GM19240 (cell line): ENCODE measurements around the gene ITPR3.

Source experiments
- DNase-seq: peaks from one replicate; pipeline ENCODE4 v3.0.0; 2011; ENCODE audit warnings: low spot score; ENCODE audit not compliant: insufficient read length

Gene ITPR3

DNA sequence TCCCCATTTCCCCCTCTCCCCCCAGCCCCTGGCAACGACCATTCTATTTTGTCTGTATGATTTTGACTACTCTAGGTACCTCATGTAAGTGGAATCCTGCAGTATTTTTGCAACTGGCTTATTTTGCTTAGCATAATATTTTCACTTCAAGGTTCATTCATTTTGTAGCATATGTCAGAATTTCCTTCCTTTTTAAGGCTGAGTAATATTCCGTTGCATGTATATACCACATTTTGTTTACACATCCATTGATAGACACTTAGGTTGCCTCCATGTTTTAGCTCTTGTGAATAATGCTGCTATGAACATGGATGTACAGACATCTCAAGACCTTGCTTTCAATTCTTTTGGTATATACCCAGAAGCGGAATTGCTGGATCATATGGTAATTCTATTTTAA lies 91.8 kb downstream of the ITPR3 start:
- DNase-seq, result no peak

DNA sequence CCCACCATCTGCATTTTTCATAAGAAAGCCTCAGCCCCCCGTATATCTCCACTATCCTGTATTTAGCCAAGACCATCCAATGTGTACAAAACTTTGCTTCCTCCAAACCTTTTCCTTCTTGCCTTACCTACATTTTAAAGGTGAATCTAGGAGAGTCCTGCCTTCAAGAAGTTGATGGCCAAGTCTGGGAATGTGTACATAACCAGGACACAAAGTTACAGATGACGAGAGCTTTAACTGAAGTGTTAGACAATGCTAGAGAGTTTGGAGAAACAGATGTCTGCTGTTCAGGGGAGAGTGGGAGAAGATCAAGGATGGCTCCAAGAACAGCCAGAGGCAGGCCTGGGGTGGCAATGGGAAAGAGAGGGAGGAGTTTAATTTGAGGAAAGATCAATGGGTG lies 92.7 kb downstream of the ITPR3 start:
- DNase-seq, result no peak

DNA sequence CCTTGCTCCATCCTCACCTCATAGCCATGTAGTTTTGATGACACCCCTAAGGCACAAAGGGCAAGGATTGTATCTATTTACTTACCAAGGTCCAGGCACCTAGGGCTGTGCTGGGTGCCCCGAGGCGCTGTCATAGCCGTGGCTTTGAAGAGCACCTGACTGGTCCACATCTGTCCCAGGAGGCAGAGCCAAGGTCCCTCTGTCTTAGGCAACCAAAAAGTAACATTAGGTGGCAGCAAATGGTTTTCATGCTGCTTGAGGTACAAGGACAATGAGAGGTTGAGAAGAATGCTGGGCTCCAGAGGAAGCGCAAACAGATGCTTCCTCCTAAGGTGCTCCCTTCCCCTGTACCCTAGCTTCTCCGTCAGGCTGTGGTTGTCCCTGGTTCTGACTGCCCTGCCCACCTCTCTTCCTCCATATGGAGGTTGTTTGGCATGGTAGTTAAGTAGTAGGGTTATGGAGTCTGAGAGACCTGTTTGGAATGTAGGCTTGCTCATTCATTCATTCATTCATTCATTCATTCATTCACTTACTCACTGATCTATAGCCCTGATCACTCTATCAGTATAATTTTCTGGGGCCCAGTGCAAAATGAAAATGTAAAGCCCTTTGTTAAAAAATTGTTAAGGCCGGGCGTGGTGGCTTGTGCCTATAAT lies 93.4 kb downstream of the ITPR3 start:
- DNase-seq, result no peak

DNA sequence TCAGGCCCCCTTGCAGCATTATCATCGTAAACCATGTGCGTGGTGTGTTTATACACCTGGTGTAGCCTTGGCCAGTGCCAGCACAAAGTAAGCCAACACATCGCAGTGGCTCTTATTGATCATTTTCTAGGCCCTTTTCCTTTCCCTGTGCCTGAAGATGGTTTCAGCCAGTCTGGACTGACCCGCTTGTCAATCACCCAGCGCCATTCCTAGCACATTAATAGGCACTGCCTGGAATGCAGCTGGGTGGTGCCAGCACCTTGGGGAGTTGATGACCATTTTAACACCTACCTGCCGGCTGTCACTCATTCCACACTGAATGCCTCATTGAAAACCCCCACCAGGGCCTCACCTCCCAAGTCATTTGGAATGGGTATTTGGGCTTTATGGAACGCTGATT lies 95.3 kb downstream of the ITPR3 start:
- no peak for DNase-seq

DNA sequence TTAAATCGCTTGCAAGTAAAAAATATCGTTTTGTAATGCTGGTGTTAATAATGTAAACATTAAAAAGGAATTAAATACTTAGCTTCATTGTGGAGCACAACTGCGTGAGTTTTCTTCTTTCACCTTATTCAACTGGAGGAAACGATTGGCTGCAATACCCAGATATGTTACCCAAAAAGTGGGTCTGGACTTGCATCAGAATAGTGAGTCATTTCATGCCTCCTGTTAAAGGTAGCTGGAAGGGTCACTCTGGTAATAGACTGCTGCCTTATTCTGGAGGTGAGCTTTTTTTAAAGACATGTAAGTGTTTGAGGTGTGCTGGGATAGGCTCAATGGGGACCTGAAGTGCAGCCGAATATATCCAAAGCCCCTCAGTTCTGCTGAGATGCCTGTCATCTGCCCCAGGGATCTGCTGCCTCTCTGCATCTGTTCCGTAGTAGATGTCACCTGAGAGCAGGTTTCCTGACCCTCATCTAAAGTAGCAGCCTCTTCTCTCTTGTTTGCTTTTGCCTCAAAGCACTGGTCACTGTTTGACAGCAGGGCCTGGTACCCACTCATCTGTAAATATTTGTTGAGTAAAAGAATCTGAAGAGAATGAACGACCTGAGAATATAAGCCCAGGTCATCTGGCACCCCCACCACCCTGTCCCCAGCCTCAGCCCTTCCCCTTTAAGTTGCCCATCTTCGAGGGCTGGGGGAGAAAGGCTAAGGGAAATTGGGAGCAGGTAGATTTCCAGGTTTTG lies 95.9 kb downstream of the ITPR3 start:
- DNase-seq, result no peak

DNA sequence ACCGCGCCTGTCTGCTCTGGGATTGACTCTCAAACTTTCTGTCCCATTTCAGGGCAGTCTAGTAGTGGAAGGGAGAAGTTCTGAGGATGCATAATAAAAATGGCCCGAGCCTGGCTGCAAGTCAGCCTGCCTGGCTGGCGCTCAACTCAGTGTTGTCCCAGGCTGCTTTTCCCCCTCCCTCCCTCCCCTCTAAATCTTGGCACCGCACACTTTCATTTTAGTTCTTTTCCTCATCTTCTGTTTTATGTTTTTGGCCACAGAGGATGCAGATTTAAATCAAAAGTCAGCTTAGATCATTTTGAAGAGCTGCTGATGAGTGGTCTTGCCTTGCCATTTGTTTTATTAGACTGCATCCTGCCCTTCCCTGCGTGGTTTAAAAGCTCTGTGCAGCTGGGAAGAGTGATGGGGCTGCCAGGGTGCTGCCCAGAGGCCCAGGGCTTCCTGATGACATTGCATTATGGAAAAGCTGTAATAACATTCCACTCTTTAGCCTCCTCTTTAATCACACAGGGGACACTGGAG lies 96.9 kb downstream of the ITPR3 start:
- DNase-seq, result no peak

DNA sequence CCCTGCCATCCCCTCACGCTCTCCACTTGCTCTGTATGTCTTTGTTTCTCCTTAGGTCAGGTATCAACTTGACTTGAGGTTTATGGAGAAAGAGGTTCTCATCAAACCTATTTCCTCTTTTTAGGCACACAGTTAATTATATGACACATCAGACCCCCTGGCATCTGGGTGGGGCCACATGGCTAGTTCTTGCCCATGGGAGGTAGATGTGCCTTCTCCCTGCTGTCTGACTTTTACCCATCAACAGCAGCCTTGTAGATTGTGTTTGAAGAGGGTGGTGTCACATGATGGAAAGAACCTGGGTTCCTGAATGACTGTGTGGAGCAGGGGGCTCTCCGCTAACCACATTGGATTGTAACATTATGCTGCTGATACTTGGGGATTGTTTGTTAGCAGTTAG lies 97.6 kb downstream of the ITPR3 start:
- no peak for DNase-seq

DNA sequence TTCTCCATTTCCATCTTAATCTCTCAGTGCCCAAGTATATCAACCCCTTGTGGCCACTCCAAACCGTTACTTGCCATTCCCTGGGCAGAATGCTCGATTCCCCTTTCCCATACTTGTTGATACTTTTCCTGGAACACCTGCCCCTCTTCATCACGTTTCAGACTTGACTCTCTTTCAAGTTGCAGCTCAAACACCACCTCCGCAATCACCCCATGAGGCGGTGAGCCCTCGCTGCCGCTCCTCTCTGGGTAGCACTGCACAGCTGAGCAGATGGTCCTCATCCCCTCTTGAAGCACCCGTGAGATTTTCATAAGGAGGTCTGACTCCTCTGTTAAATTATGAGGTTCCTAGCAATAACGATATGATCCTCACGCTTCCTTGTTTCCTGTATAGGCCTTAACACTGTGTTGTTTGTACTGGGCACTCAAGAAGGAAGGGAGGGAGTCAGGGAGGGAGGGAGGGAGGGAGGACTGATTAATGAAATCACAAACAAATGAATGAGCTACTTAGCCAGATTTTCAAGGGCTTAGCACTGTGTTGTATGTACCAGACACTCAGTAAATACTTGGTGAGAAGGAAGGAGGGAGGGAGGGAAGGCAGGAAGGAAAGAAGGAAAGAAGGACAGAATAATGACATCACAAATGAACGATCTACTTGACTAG lies 98.3 kb downstream of the ITPR3 start:
- DNase-seq, result no peak

DNA sequence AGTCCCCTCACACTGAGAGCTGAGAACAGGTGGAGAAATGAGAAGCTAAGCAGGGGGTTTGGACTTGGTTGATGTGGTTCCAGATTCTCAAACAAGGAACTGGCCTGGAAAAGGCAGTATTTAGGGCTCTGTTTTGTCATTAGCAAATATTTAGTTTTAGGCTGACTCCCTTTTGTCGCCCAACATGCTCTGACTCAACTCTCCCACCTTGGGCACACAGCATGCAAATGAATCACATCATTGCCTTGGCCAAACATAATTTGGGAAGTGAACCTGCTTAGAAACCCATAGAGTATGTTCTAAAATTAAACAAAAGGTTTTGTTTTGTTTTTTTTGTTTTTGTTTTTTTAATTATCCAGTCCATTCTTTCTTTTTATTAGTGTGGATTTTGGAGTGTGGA lies 99.9 kb downstream of the ITPR3 start:
- DNase-seq, result no peak

DNA sequence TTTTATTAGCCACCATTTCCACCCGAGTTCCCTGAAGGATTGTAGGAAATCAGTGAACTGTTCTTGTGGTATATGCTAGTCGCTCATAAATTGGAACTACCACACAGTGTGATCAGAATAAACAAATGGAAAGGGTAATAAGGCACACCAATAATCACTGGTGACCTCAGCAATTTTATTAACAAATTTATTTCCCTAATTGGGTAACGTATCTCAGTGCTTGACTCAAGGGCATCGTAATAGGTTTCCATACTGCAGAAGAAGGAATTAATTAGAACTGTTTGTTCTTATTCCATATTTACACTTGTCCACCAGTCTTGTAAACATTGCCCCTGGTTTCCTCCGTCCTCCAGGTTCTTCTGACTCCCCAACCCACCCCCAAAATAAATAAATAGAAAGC lies 100.4 kb downstream of the ITPR3 start:
- DNase-seq, result no peak

DNA sequence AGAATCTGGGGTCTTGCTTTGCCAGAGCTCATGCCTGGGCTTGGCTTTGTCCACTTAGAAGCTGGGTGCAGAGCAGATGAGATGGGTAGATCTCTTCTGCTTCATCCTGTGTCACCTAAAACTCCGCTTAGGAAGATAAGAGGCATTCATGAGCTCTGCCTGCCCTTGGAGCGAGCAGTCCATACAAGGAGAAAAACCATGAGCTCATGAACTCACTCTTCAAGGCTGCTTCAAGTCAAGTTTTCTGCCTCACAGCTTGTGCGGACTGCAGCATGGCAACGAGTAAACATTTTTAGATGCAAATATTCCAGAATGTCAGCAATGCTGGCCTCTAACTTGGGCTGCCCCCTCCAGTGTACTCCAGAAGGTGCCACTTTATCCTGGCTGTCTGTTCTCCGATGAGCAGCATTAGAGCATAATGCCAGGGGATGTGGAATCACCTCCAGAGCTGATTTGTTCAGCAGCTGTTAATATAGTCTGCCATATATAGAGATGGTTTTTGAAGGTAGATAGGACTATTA lies 101.0 kb downstream of the ITPR3 start:
- no peak for DNase-seq

DNA sequence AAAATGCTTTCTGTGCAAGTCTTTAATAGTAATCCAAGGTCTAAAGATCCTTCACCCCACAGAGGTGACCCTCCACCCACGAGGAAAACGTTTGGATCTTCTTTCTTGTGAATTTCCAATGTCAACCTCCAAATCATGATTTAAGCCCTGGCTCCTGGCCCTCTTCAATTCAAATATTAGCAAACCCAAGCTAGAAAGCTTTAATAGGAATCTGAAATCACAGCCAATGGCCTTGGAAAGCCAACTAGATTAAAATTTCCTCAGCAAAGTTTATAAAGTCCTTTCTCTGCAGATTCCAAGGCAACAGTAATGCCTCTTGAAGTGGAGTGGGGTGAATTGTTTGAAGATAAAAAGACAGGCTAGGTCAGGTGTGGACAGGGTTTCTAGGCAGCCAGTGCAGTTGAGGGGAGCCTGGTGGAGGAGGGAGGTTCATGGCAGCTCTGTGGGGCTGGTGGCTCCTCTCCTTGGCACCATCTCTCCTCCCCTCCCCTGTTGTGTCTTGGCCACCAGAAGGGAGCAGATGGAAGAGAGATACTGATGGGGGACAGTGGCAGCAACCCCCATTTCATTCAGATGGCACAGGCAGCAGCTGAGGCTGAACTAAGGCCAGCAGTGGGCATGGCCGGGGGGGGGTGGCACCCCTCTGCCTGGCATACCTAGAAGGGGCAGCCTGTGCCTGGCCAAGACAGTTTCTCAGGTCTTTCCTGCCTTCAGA lies 102.4 kb downstream of the ITPR3 start:
- no peak for DNase-seq

DNA sequence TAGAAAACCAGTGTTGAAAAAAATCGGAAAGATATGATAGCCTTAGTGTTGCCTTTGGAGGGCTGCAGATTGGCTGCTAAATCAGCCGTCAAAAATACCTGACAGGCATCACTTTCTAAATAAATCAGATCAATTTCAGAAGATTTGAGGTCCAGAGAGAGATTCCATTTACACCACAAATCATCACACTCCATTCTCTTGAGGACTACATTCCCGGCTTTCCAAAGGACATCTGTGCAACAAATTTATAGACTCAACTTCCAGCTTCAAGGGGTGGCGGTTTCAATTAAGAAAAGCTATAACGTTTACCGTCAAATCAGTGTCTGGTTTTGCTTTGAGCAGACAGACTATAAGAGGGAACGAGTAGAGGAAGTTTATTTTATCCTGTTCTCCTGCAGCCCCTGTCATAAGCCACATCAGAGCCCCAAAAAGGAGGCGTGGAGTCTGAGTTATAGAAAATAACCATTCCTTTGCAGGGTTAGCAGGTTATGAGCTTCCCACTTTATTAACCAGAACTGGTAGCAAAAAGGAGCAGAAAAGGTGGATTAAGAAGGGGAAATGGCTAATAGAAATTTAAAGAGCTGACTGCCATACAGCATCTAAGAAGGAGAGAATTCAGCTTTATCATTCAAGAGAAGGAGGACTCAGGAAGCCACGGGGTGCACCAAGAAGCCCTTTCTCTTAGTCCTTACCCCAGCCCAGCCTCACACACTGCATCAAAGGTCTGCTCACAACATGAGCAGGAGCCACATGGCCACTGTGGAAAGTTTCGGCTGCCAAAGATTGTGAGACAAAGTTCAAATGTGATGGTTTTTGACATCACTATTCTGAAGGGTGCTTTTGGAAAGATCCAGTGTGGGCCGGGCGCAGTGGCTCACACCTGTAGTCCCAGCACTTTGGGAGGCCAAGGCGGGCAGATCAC lies 103.2 kb downstream of the ITPR3 start:
- no peak for DNase-seq

DNA sequence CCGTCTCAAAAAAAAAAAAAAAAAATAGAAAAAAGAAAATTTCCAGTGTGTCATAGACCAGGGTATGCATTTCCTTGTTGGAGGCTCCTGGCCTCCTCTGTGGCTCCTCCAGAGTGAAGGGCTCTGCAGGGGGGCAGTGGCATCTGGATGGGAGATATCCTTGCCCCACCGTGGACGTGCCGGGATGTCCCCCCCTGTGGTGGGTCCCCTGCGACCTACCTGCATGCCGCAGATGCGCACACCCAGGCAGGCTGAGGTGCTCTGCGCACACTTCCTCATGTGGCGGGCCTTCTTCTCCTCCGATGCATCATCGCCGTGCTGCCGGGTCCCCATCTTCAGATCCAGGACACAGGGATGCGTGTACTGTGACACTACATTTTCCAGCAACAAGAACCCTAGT lies 104.1 kb downstream of the ITPR3 start:
- DNase-seq, result no peak

DNA sequence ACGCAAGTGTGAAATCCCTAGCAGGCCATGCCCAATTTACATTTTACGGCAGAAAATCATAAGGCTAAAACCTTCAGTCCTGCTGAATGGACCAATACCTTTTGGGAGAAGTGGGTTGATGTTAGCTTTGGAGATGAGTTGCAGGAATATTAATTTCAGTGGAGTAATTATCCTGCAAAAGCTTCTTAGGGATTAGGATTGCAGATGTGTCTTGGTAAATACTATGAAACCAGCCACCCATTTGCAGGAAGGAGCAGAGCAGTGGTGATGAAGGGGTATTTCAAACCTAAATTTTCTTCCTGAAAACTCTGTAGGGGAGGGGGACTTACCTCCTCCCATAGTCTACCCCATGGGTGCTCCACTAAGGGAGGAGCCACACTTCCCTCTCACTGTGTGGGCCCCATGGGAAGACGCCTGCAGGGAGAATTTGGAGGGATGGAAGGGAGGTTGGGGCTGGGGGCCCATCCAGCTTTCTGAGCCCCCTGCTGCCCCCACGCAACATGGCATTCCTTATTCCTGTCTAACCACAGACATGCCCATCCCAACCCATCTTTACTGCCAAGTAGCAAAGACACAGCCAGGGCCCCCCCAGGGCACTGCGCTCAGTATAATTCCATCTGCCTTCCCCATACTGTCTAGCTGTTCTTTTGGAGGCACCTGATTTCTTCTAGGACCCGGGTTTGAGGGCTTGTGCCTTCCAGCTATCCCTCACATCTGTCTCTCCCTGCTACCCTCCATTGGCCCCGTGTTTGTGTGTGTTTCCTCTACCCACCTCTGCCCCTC lies 105.0 kb downstream of the ITPR3 start:
- no peak for DNase-seq

DNA sequence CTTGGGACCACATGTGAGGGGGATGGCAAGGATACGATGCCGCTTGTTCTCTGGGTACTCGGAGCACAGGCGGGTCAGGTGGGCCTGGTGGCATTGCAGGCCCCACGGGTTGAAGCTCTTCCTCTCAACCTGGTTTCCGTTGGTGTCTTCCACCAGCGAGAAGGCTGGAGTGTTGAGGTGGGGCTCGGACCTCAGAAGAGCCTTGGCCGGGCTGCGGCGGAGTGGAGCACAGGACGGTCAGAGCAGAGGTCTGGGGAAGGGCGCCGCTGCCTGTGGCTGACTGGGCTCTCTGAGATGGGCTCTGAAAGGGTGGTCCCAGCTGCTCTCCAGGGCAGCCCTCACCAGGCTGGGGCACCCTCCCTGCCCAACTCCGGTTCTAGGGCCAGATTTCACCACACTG lies 105.6 kb downstream of the ITPR3 start:
- no peak for DNase-seq

DNA sequence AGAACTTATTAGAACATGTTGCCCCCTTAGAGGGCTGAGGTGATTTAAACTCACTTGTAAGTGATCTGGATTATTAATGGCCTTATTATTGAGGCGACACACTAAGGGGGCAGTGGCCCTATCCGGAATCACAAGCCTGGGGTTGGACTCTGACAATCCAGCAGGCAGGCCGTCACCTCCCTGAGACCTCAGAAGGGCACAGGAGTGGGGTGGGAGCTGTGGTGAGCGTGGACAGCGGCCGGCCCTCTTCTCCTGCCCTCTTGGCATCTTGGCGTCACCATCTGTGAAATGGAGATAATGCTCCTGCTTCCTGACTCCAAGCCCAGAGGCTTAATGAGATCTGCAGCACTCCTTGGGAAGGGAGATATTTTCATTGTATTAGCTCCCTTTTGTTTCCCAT lies 106.0 kb downstream of the ITPR3 start:
- DNase-seq, result no peak

DNA sequence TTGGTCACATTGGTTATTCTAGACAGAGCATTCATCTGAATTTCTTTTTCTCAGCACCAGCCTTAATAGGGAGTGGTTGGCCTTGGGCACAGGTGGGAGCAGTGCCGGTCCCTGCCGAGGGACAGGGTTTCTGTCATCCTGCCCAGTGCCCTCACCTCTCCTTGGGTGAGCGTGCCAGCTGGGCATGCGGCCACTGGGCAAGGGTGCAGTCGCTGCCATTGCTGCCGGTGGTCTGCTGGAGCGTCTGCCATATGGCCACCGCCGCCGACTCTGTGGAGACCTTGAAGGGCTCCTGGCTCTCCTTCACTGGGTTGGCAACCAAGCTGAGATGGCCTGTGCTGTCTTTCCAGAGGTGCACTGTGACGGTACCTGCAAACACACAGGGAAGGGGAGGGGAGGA lies 106.8 kb downstream of the ITPR3 start:
- no peak for DNase-seq

DNA sequence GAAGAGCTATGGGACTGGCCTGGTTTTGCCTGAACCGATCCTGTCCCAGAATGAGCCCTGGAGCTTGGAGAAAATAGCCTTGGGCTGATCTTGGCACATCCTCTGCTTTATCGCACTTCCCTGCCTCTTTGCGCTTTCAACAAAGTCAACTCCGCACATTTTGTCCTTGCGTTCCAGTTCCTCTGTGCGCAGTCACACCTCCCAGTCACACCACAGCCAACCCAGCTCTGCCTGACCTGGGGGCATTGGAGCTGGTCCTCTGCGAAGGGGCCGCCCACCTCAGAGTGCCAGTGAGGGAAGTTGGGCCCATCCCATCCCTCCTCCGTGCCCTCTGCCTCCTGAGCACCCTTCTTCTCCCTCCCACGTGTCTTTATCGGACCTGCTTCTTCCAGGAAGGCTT lies 107.3 kb downstream of the ITPR3 start:
- no peak for DNase-seq

DNA sequence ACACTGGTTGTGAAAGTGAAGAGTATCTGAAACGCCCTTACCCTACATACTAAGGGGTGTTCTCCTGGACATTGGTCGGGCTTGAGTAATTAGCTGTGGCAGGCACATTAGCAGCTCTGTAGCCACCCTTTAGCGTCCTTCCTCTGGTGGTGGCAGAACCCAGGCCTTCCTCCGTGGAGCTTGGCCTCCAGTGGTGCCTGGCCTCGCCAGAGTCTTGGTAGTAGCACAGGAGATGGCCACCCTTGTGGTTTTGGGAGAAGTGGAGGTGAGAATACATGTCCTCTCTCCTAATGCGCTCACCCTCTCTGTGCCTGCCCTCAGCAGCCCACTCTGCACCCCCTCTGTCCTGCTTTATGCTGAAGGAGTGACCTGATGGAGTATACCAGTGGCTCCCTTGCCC lies 107.9 kb downstream of the ITPR3 start:
- no peak for DNase-seq
